Heart left ventricle (tissue), 16 donors: Measurements from ENCODE around the gene TSPAN14. TPM values are rescaled to one million over a fixed set of nuclear protein-coding genes. Genes with fewer than 3 reads are reported as not detected.

Source experiments
- ATAC-seq, 4 donors: fragments of 200-7000 bp; cut with Tn5 transposase; one replicate each; pipeline ENCODE4 v1.9.1; 2020 to 2022; ENCODE audit warnings: moderate library complexity in 4 of 4, mild to moderate bottlenecking in 3 of 4, moderate number of reproducible peaks in 1 of 4
- DNase-seq, 5 donors: peaks; one replicate each; pipeline ENCODE4 v3.0.0-alpha.2; 2020
- H3K27ac ChIP-seq, 12 donors: fragments of 200-600 bp; sonication (generic) in 4 of 12; one replicate each; pipeline versions ENCODE4 v1.5.0 to v1.8.0; 2016 to 2022; ENCODE audit warnings: mild to moderate bottlenecking in 2 of 12
- H3K27me3 ChIP-seq, 9 donors: fragments of 200-600 bp; sonication (generic) in 2 of 9; one replicate each; pipeline versions ENCODE4 v1.5.1 to v1.8.0; 2016 to 2022; ENCODE audit warnings: mild to moderate bottlenecking in 3 of 9
- H3K36me3 ChIP-seq, 9 donors: fragments of 200-600 bp; sonication (generic) in 2 of 9; one replicate each; pipeline versions ENCODE4 v1.5.0 to v1.8.0; 2018 to 2022; ENCODE audit warnings: mild to moderate bottlenecking in 2 of 9
- H3K4me1 ChIP-seq, 12 donors: fragments of 200-600 bp; sonication (generic) in 4 of 12; one replicate each; pipeline versions ENCODE4 v1.5.0 to v1.8.0; 2016 to 2022; ENCODE audit warnings: mild to moderate bottlenecking in 3 of 12
- H3K4me3 ChIP-seq, 12 donors: fragments of 200-600 bp; sonication (generic) in 4 of 12; one replicate each; pipeline versions ENCODE4 v1.5.0 to v1.8.0; 2017 to 2022; ENCODE audit warnings: mild to moderate bottlenecking in 9 of 12, moderate library complexity in 4 of 12
- H3K9me3 ChIP-seq, 12 donors: fragments of 200-600 bp; sonication (generic) in 4 of 12; one replicate each; pipeline versions ENCODE4 v1.5.0 to v1.8.0; 2016 to 2022; ENCODE audit warnings: mild to moderate bottlenecking in 1 of 12
- POLR2A ChIP-seq, 2 donors: fragments of 450-650 bp; IDR thresholded peaks; one replicate each; pipeline ENCODE4 v1.6.1; 2017; ENCODE audit warnings: antibody characterized with exemption in 2 of 2, mild to moderate bottlenecking in 2 of 2, moderate library complexity in 2 of 2
- WGBS, 4 donors: extraction: QIAGEN DNeasy Blood & Tissue Kit in 2 of 4; methylation state at CpG; one replicate each; pipeline versions ENCODE4 v1.1.5 to v1.1.7; 2013 to 2018; 5-methylcytosine and 5-hydroxymethylcytosine counted together
- intact Hi-C, 10 donors: fragments of 100-400 bp; cut with DNase I; formaldehyde crosslinking; loops; one replicate each; pipeline versions ENCODE4 v1.11.1 to v1.14.2; 2022
- polyA plus RNA-seq, 2 donors: library from polyadenylated mRNA; stranded (reverse); fragments of 200-250 nt; gene quantifications; one replicate each; pipeline ENCODE4 v1.2.3, GENCODE V29; 2013
- total RNA-seq, 9 donors: library from RNA; depleted of rRNA in 2 of 9; stranded (reverse); fragments of >200 nt in 2 of 9; fragmentation: NEBNext Ultra II Directional in 3 of 9; extraction: Animal tissue kit (Norgen Biotek cat#: 25700) in 3 of 9; gene quantifications; one replicate each; pipeline versions ENCODE4 v1.1.0 to v1.2.4, GENCODE V29; 2016 to 2023
- TF ChIP-seq, protein P1 (sequence below), 12 donors: fragments of 200-600 bp; sonication (generic) in 4 of 12; IDR thresholded peaks; one replicate each; pipeline versions ENCODE4 v1.5.0 to v1.8.0; 2018 to 2022; ENCODE audit warnings: antibody characterized with exemption in 12 of 12, mild to moderate bottlenecking in 5 of 12
- donor health status: ischemic (EF 13 %, LVEDD 7.1; RV severe dilation, severe dysfunction).
- donor health status: healthy with polysubstance abuse.
- donor health status: DM: no; HTN: yes; CAD: no.
- donor health status: DM: no; HTN: no; CAD: no.
- donor health status: ischemic (EF 25% LVEDD 6.9; RV normal size, moderate dysfunction).
- donor health status: ischemic (EF 25% LVEDD 5.7; RV mildly dilated, moderate dysfunction).
- donor health status: healthy.
- donor health status: DM: yes; HTN: yes; CAD: no.
- donor health status: ischemic (EF 35%, LVEDD 5.7; RV mildly dilated, moderate dysfunction).
- donor health status: nonischemic (EF 11% LVEDD 7.7; RV severe dilation, severe dysfunction).
- donor health status: DM: yes; HTN: yes; CAD: no.
- donor health status: PGD.
- donor health status: ischemic (EF 29% LVEDD 5.4; RV normal size, mild dysfunction).
- donor health status: nonischemic (EF 23%, LVEDD 6.1; RV moderate dilation, normal function).

Gene TSPAN14
- total and polyA plus RNA-seq, 11 donors = 17.4 to 71.5 (median 39.6) TPM

- no peak for TF ChIP-seq POLR2A (IDR thresholded peaks at IDR 0.05)
- TF ChIP-seq, protein P1, sequence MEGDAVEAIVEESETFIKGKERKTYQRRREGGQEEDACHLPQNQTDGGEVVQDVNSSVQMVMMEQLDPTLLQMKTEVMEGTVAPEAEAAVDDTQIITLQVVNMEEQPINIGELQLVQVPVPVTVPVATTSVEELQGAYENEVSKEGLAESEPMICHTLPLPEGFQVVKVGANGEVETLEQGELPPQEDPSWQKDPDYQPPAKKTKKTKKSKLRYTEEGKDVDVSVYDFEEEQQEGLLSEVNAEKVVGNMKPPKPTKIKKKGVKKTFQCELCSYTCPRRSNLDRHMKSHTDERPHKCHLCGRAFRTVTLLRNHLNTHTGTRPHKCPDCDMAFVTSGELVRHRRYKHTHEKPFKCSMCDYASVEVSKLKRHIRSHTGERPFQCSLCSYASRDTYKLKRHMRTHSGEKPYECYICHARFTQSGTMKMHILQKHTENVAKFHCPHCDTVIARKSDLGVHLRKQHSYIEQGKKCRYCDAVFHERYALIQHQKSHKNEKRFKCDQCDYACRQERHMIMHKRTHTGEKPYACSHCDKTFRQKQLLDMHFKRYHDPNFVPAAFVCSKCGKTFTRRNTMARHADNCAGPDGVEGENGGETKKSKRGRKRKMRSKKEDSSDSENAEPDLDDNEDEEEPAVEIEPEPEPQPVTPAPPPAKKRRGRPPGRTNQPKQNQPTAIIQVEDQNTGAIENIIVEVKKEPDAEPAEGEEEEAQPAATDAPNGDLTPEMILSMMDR (IDR thresholded peaks at IDR 0.05) = no peak
- H3K4me1 ChIP-seq = peaks cover 19 to 95% (median 80%) of the 10 kb centered on the region in 12 donors
Observed at GRCh38 chr10:80506836-80507487, 52.9 kb downstream of the TSPAN14 start.

GRCh38 chr10:80509108-80509402 lies 54.9 kb downstream of the TSPAN14 start:
- H3K4me1 ChIP-seq = peaks cover 10 to 76% (median 65%) of the 10 kb centered on the region in 12 donors
- WGBS, 4 donors = 72 to 83% (median 76%) methylated on average over 6 to 8 of the region's 8 CpGs
- intact Hi-C loops = loop anchor here in 7 of 10 donors (5.0 to 10.0 kb wide), 3 partner anchors 122 to 127 kb away; no protein-coding TSS in a partner anchor
- H3K9me3 ChIP-seq = no peaks in the 10 kb centered on the region
- peaks cover 0 to 80% (median 54%) of the 10 kb centered on the region in 9 donors for H3K36me3 ChIP-seq
- no peak for DNase-seq
- no peak for ATAC-seq
- H3K27me3 ChIP-seq = no peaks in the 10 kb centered on the region
- peak overlapping the region; percentile 46 to 95 (median 80) for H3K27ac ChIP-seq
- TF ChIP-seq, protein P1 (IDR thresholded peaks at IDR 0.05) = no peak
- no peak for TF ChIP-seq POLR2A (IDR thresholded peaks at IDR 0.05)
- H3K4me3 ChIP-seq = no peak overlapping the region

More at GRCh38 chr10:80506836-80507487, 52.9 kb downstream of the TSPAN14 start:
- intact Hi-C loops = loop anchor here in 7 of 10 donors (2.0 to 10.0 kb wide), 4 partner anchors 62 to 125 kb away; no protein-coding TSS in a partner anchor
- H3K4me3 ChIP-seq = no peak overlapping the region
- peak overlapping the region; percentile 19 to 95 (median 76) for H3K27ac ChIP-seq
- H3K36me3 ChIP-seq = peaks cover 0 to 59% (median 33%) of the 10 kb centered on the region in 9 donors
- H3K9me3 ChIP-seq = no peaks in the 10 kb centered on the region
- 74 to 89% (median 82%) methylated on average over 8 to 13 of the region's 13 CpGs for WGBS, 4 donors
- DNase-seq (no peak), ATAC-seq (no peak)
- no peaks in the 10 kb centered on the region for H3K27me3 ChIP-seq

DNA sequence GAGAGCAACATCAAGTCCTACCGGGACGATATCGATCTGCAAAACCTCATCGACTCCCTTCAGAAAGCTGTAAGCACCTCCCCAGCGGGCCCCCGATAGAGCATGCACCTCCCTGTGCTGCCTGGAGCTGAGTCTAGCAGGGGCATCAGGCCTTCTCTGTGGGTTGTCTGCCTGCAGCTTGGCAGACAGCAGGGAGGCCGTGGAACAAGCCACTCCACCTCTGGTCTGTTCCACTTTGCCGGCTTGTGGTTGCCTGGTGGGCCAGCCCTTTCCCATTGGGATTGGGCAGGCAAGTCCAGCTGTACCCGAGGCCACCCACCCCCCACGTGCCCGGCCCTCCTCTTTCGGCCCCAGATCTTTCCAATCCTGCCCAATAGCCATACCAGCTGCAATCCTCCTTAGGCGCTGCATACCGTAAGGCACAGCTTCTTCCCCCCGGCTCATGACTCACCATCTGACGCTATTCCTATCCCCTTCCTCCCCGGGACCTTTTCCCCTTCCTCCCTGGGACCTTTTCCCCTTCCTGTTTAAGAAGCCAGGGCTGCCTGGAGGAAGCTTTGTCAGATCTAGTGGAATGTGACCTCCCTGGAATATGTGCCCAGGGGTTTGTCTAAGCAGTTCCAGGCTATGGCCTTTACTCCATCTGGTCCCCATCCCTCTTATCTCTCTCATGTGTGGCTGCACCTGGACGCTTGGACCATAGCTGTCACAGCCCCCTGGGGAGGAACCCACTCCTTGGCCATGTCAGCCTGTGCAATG lies 55.5 kb downstream of the TSPAN14 start:
- ATAC-seq (peak; percentile 49 to 86 (median 72)), DNase-seq (peak in 4 of 5 donors; percentile 55 to 75 (median 72))
- Histone ChIP-seq H3K36me3 (peaks cover 0 to 86% (median 58%) of the 10 kb centered on the region in 9 donors), H3K9me3 (no peaks in the 10 kb centered on the region), H3K27me3 (no peaks in the 10 kb centered on the region), H3K4me3 (no peak overlapping the region), H3K27ac (peak overlapping the region; percentile 46 to 95 (median 80)), H3K4me1 (peaks cover 9 to 71% (median 60%) of the 10 kb centered on the region in 12 donors)
- intact Hi-C loops = loop anchor here in 7 of 10 donors (5.0 to 10.0 kb wide), 3 partner anchors 122 to 127 kb away; no protein-coding TSS in a partner anchor
- no peak for TF ChIP-seq POLR2A (IDR thresholded peaks at IDR 0.05)
- TF ChIP-seq, protein P1 (IDR thresholded peaks at IDR 0.05) = no peak
- 44 to 63% (median 54%) methylated on average over 17 to 18 of the region's 18 CpGs for WGBS, 4 donors

GRCh38 chr10:80512031-80512526 lies 58.0 kb downstream of the TSPAN14 start:
- TF ChIP-seq, protein P1 (IDR thresholded peaks at IDR 0.05) = no peak
- TF ChIP-seq POLR2A (IDR thresholded peaks at IDR 0.05) = no peak
- peaks cover 0 to 59% (median 38%) of the 10 kb centered on the region in 12 donors for H3K4me1 ChIP-seq
- no peaks in the 10 kb centered on the region for H3K9me3 ChIP-seq
- WGBS, 4 donors = 77 to 87% (median 81%) methylated on average over 5 to 10 of the region's 10 CpGs
- ATAC-seq (no peak), DNase-seq (no peak)
- no peak overlapping the region for H3K4me3 ChIP-seq
- no peaks in the 10 kb centered on the region for H3K27me3 ChIP-seq
- H3K36me3 ChIP-seq = peaks cover 0 to 97% (median 76%) of the 10 kb centered on the region in 9 donors
- H3K27ac ChIP-seq = peak overlapping the region in 1 of 12 donors; percentile 12
- intact Hi-C loops = no loop called here
